ENCODE data around the gene TIMM50.
A peak's percentile ranks its signal among the peaks of the same experiment; 100 is the strongest.

Gene TIMM50

DNA sequence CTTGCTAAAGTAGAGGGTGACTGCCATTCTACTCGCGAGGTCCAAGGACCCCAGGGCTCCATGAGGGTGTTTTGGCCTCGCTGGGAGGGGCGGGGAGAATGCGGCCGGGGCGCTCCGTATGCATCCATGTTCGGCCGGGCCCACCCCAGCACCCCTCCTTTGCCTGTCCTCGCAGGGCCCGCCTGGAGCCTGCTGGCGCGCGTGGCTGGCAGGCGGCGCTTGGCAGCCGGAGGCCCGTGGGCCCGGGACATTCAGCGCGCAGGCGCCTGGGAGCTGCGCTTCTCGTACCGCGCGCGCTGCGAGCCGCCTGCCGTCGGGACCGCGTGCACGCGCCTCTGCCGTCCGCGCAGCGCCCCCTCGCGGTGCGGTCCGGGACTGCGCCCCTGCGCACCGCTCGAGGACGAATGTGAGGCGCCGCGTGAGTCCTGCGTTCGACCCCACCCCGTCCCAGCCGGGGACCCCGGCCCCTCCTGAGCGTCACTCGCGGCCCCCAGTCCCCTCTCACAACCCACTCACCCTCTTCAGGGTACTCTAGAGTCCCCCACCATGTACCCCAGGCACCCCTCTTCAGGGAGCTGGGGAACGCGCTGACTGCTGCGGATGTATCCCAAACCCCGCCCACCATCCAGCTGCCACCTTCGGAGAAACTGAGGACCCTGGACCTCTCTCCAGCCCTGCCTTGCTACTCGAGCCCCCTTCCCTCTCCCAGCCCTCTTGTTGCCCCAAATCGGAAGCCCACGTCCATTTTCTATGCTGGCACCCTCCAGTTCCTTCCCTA lies 22.2 kb downstream of the TIMM50 start:
- no peak for DNase-seq

DNA sequence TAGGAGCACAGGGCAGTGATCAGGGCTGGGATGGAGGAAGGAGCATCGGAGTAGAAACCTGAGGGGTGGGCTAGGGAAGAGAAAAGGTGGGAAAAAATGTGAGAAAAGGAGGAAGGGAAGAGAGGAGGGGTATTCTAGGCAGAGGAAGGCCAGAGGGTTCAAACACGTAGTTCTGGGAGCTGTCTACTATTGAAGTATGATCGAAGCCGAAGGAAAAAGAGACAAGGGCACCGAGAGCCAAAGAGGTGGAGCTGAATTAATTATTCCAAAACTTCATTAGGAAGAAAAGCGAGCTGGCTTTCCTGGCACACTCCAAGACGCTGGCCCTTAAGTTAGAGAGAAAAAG lies 25.9 kb downstream of the TIMM50 start:
- no peak for DNase-seq

DNA sequence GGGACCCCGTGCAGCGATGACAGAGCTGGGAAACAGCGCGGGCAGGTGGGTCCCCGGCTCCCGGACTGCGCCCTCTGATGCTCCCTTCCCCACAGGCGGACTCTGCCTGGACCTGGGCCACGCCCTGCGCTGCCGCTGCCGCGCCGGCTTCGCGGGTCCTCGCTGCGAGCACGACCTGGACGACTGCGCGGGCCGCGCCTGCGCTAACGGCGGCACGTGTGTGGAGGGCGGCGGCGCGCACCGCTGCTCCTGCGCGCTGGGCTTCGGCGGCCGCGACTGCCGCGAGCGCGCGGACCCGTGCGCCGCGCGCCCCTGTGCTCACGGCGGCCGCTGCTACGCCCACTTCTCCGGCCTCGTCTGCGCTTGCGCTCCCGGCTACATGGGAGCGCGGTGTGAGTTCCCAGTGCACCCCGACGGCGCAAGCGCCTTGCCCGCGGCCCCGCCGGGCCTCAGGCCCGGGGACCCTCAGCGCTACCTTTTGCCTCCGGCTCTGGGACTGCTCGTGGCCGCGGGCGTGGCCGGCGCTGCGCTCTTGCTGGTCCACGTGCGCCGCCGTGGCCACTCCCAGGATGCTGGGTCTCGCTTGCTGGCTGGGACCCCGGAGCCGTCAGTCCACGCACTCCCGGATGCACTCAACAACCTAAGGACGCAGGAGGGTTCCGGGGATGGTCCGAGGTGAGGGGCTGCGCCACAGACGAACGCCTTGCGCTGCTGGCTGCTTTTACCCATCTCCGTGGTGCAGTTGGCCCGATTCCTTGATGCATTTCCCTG lies 26.5 kb downstream of the TIMM50 start:
- DNase-seq: no peak

DNA sequence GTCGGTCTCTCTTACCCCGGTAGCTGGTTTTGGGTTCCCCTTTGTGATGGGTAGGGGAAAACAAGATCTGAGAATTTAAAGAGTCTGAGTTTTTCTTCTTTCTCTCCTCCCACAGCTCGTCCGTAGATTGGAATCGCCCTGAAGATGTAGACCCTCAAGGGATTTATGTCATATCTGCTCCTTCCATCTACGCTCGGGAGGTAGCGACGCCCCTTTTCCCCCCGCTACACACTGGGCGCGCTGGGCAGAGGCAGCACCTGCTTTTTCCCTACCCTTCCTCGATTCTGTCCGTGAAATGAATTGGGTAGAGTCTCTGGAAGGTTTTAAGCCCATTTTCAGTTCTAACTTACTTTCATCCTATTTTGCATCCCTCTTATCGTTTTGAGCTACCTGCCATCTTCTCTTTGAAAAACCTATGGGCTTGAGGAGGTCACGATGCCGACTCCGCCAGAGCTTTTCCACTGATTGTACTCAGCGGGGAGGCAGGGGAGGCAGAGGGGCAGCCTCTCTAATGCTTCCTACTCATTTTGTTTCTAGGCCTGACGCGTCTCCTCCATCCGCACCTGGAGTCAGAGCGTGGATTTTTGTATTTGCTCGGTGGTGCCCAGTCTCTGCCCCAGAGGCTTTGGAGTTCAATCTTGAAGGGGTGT lies 27.2 kb downstream of the TIMM50 start:
- DNase-seq: no peak

DNA sequence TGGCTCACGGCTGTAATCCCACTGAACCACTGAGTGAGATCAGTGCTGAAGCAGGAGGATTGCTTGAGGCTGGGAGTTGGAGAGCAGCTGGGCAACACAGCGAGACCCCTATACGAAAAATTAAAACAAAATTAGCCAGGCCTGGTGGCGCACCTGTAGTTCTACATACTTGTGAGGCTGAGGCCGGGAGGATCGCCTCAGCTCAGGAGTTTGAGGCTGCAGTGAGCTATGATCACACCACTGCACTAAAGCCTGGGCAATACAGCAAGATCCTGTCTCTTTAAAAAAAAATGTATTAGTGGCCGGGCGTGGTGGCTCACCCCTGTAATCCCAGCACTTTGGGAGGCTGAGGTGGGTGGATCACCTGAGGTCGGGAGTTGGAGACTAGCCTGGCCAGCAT lies 28.0 kb downstream of the TIMM50 start:
- DNase-seq: no peak

DNA sequence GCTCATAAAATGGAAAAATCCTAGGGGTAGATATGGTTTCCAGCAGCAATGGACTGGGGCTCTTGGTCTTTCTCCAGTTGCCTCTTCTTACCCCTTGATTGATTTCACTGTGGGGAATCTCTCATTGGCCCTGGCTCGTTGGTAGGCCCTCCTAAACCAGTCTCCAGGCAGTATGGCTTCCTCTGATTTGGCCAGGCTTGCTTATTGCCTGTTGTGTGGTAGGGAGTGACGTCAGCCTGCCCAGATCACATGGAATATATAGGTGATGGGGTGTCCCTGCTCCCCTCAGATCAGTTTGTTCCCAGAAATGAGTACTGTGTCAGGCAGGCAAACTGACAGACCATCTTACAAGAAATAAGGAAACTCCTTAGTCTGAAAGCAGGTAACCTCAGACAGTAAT lies 28.6 kb downstream of the TIMM50 start:
- DNase-seq: no peak

DNA sequence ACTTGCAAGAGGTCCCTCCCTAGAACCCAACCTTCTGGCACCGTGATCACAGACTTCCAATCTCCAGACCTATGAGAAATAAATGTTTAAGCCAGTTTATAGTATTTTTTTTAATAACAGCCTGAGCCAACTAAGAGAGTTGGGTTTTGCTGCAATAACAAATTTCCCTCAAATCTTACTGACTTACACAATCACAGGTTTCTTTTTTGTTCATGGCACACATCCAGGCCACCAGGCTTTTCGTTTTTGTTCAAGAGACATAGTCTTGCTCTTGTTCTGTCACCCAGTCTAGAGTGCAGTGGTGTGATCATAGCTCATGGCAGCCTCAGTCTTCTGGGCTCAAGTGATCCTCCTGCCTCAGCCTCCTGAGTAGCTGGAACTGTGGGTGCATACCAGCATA lies 32.4 kb downstream of the TIMM50 start:
- DNase-seq: no peak

DNA sequence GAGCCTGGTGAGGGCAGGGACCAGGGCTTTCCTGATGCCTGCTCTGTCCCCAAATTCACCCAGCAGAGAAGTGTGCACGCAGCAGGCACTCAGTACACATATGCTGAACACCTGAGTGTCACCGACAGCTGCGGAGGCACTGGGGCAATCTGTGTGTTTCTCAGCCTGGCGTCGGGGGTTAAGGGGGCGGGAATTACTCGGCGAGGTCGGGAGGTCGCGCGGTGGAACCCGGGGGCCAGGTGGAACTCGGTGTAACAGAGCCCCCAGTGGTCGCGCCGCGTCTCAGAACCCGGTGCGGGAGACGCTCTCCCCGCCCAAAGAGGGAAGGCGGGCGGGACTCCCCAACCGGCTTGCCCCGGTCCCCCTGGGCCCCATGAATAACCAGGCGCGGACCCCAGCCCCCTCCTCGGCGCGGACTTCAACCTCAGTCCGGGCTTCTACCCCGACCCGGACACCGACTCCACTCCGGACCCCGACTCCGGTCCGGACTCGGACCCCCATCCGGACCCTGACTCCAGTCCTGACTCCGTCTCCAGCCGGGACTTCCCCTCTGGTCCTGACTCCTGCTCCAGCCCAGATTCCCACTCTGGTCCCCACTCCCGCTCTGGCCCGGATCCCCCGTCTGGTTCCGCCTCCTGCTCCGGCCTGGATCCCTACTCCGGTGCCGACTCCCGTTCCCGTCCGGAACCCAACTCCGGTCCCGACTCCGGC lies 34.4 kb downstream of the TIMM50 start, which contains the start of gene SELENOV:
Gene SELENOV (plus strand): TSS at position 300 of the 711 bp plus-strand sequence. CDS start 74 bp downstream, at position 374.
- no peak for DNase-seq

DNA sequence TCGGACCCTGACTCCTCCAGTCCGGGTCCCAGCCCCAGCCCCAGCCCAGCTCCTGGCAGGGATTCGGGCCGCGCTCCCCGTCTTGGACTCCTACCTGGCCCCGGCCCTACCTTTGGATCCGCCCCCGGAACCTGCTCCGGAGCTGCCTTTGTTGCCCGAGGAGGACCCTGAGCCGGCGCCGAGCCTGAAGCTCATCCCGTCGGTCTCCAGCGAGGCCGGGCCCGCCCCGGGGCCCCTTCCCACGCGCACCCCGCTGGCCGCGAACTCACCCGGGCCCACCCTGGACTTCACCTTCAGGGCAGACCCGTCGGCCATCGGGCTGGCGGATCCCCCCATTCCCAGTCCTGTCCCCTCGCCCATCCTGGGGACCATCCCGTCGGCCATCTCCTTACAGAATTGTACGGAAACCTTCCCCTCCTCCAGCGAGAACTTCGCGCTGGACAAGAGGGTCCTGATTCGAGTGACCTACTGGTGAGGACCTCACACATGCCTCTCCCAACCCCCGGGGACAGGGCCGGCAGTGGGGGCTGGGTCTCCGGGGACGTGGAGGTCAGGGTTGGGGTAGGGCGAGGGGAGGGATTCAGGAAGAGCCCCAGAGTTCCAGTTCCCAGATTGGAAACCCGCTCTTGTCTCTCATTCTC lies 35.0 kb downstream of the TIMM50 start:
- DNase-seq: no peak

DNA sequence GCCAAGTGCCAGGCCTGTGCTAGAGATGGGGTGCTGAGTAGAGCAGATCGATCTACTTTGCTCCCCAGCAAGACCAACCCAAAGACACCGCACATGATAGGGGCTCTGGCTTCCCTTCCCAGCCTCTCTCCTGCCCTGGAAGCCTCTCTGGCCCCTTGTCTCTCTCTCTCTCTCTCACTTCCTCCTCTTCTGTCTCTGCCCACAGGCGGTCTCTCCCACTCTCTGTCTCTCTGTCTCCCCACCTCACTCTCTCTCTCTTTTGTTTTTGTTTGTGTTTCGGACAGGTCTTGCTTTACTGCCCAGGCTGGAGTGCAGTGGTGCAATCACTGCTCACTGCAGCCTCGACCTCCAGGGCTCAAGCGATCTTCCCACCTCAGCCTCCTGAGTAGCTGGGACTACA lies 35.6 kb downstream of the TIMM50 start:
- DNase-seq: no peak

DNA sequence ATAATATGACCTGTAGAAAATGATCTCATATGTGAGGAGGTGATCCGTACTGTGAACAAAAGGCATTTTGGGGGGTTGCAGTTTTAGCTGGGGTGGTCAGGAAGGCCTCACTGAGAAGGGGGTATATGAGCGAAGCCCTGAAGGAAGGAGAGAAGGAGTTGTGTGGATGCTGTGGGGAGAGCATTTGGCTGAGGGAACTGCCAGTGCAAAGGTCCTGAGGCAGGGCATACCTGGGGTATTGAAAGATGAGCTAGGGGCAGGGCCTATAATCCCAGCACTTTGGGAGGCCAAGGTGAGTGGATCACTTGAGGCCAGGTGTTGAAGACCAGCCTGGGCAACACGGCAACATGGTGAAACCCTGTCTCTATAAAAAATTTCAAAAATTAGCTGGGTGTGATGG lies 36.8 kb downstream of the TIMM50 start:
- DNase-seq: no peak

DNA sequence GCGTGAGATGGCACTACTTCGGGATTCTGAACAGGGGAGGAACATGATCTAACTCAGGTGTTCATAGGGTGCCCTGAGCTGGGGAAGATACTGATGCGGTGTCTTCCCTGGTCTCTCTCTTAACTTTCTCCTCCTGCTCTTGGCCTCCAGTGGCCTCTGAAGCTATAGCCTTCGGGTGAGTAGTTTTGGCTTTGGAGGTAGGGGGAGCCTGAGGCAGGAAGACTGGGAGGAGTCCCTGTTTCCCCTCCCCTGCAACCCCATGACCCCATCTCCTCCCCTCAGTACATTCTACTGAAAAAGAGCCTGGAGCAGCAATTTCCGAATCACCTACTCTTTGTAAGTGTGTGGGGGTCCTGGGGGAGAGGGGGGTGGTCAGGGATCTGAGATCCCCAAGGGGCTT lies 37.8 kb downstream of the TIMM50 start:
- no peak for DNase-seq

DNA sequence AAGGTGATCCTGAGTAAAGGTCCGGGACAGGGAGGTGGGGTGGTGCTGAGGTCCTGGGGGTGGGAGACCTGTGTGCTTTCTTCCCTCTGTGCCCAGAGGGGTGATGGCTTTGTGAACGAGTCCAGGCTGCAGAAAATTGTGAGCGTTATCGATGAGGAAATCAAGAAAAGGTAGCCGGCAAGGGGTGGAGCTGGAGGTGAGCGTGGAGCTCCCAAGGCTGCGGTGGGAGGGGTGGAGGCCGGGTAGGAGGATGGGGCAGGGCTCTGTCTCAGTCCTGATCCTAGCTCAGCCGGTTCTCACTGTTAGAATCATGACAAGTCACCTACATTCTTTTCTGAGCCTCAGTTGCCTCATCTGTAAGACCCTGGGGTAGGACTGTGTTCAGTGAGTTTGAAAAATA lies 38.3 kb downstream of the TIMM50 start:
- DNase-seq: no peak

DNA sequence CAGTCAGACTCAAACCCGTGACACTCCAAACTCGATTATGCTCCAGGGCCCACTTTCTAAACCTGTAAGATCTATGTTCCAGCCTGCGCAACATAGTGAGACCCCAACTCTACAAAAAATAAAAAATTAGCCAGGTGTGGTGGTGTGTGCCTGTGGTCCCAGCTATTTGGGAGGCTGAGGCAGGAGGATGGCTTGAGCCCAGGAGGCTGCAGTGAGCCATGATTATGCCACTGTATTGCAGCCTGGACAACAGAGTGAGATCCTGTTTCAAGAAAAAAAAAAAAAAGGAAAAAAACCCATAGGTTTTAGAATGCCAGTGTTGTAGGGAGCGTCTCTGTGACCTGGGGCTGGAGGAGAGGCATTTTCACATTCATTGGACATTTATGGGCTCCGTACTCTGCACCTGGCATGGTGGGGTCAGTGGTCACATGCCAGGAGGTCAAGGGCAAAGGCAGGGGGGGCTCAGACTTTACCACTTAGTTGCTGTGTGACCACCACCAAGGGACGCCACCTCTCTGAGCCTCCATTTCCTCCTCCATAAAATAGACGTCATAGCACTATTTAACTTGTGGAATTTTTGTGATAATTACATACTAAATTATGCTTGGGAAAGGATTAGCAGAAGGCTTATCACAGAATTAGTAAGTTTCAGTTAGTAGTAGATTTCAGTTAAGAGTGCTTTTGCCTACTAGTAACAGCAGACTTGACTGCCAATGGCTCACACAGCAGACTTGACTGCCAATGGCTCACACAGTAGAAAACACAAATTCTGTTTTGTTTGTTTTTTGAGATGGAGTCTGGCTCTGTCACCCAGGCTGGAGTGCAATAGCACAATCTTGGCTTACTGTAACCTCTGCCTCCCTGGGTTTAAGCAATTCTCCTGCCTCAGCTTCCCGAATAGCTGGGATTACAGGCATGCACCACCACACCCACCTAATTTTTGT lies 40.2 kb downstream of the TIMM50 start:
- DNase-seq: no peak

DNA sequence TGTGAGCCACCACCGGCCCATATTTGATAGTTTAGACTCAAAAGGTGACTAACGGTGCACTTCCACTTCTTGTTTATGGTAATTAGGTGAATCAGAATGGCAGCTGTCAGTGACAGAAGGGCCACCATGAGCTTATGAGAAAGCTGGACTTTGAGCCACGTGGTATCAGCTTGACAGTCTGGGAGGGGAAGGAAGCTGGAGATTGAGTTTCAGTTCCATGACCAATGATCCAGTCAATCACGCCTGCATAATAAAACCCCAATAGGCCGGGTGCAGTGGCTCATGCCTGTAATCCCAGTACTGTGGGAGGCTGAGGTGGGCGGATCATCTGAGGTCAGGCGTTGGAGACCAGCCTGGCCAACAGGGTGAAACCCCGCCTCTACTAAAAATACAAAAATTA lies 43.9 kb downstream of the TIMM50 start:
- DNase-seq: no peak

DNA sequence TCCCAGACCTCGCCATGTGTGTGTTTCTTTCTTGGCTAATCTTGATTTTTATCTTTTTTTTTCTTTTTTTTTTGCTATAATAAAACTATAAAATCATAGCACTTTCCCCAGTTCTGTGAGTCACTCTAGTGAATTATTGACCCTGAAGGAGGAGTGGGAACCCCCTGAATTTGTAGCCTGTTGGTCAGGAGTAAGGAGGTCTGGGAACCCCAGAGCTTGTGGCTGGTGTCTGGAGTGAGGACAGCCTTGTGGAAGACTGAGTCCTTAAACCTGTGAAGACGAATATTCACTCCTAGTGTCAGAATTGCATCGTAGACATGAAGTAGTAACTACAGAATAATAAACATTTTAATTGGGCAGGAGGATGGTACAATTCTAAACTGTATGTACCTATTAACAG lies 44.6 kb downstream of the TIMM50 start:
- no peak for DNase-seq

DNA sequence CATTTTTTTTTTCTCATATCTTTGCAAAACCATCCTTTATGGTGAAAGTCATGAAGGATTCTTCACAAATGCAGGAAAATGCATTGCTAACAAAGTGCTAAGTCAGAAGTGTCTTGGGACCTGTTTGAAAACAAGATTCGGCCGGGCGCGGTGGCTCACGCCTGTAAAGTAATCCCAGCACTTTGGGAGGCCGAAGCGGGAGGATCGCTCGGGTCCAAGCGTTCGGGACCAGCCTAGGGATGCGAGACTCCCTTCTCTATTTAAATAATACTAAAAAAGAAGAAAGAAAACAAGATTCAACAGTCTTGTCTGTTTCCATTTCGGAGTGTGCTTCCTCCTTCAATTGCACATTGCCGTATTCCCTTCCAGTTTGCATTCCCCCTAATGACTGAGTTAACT lies 51.2 kb downstream of the TIMM50 start:
- DNase-seq: no peak

DNA sequence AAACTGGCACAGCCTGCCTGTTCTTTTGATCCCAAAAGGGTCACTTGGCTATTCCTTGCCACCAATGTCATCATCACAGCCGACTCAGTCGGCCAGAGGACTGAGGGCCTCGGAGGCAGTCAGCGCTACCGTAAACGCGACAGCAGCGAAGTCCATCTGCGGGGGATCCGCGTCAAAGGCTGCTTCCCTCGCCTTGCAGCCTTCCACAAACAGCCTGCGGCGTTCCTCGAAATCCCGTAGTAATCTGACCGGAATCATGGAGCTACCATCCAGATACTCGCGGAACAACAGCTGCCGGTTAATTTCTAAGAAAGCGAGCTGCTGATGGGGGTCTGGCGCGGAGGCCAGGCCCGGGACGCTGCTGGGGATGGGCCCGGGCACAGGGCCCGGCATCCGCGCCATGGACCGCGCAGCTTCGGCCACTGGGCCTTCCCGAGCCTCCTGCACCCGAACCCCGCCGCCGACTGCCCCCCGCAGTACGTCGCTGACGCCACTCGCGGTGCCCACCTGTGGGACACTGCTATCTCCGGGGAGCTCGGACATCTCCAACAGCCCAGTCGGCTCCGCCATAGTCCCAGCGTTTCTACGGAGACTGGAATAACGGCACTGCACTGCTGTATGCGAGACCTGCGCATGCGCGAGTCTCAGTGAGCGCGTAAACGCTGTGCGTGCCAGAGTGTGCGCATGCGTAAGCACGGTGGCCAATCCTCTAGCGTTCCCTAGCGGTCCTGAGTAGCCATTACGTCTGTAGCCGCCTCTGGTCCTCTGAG lies 51.8 kb downstream of the TIMM50 start, which contains the start of gene EID2B:
Gene EID2B (minus strand): TSS at position 620 of the 770 bp plus-strand sequence. CDS start 50 bp downstream, at position 570.
- DNase-seq: peak in 1 of 2 experiments; percentile 81

DNA sequence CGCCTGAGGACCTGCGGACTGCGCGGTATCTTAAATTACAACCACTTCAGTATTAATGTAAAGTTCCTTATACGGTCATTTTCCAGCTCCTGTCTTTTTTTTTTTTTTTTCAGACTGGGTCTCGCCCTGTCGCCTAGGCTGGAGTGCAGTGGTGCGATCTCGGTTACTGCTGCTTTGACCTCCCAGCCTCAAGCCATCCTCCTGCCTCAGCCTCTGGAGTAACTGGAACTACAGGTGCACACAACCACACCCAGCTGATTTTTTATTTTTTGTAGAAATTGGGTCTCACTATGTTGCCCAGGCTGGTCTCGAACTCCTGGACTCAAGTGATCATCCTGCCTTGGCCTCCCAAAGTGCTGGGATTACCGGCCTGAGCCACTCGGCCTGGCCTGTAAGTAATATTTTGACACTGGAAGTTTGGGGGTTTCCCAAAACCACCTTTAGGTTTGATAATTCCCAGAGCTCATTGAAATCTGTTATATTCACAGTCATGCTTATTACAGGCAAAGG lies 52.4 kb downstream of the TIMM50 start:
- DNase-seq: no peak

DNA sequence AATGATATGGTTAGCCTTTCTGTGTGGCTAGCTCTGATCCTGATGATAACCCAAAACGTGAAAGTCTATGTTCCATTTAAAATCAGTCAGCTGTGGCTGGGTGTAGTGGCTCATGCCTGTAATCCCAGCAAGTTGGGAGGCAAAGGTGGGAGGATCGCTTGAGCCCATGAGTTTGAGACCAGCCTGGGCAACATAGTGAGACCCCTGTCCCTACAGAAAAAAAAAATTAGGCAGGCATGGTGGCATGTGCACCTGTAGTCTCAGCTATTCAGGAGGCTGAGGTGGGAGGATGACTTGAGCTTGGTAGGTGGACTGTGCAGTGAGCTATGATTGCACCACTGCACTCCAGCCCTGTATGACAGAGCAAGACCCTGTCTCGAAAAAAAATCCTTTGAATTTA lies 53.2 kb downstream of the TIMM50 start:
- no peak for DNase-seq

Data from cerebellar nuclear complex (tissue), 1 donor.